OCI-LY3 (cell line): ENCODE data around the gene MAPKAPK5.
"Not testable (repeated sequence)": the region's sequence is repeated elsewhere in the genome, so short reads cannot be mapped to it uniquely, and the experiment has no call there.

Experiments
- H2AFZ ChIP-seq: fragments of 200-600, 300-600 bp; shearing (Covaris generic); 2 replicates; pipeline ENCODE4 v1.6.0; 2014; ENCODE audit warnings: antibody characterized with exemption, low read depth, low read length
- H3K27ac ChIP-seq: fragments of 200-600, 300-600 bp; sonication (generic); 2 replicates; pipeline ENCODE4 v1.5.1; 2014; ENCODE audit warnings: mild to moderate bottlenecking, low read length, moderate library complexity, mixed read lengths
- H3K27me3 ChIP-seq: fragments of 200-600, 300-600 bp; sonication (generic); 2 replicates; pipeline ENCODE4 v1.6.1; 2014; ENCODE audit warnings: low read depth, low read length, mixed read lengths
- H3K36me3 ChIP-seq: fragments of 200-600, 300-600 bp; sonication (generic); replicated peaks from 2 replicates; pipeline ENCODE3; 2014; ENCODE audit warnings: low read depth, low read length, mixed read lengths
- H3K4me1 ChIP-seq: fragments of 300-600, 200-600 bp; sonication (generic); 2 replicates; pipeline ENCODE4 v1.6.1; 2014; ENCODE audit warnings: low read length, mixed read lengths
- H3K4me2 ChIP-seq: fragments of 200-600, 300-600 bp; sonication (generic); 2 replicates; pipeline ENCODE4 v1.6.1; 2014; ENCODE audit warnings: low read length, mixed read lengths
- H3K4me3 ChIP-seq: fragments of 300-600, 200-600 bp; sonication (generic); 2 replicates; pipeline ENCODE4 v1.5.1; 2014; ENCODE audit warnings: antibody characterized with exemption, mild to moderate bottlenecking, low read length, moderate library complexity
- H3K79me2 ChIP-seq: fragments of 300-600, 200-600 bp; shearing (Covaris generic); 2 replicates; pipeline ENCODE4 v1.6.1; 2014; ENCODE audit warnings: mild to moderate bottlenecking, low read length, mixed read lengths
- H3K9ac ChIP-seq: fragments of 300-600, 200-600 bp; shearing (Covaris generic); 2 replicates; pipeline ENCODE4 v1.6.0; 2014; ENCODE audit warnings: mild to moderate bottlenecking, low read length, moderate library complexity
- H3K9me3 ChIP-seq: fragments of 200-600, 300-600 bp; shearing (Covaris generic); 2 replicates; pipeline ENCODE4 v1.6.1; 2014; ENCODE audit warnings: low read length, mixed read lengths; ENCODE audit not compliant: insufficient read depth
- H4K20me1 ChIP-seq: fragments of 200-600, 300-600 bp; sonication (generic); 2 replicates; pipeline ENCODE4 v1.6.1; 2016; ENCODE audit warnings: low read length, mixed read lengths; ENCODE audit not compliant: insufficient read depth
- EZH2phosphoT487 ChIP-seq: fragments of 200-600 bp; shearing (Covaris generic); IDR thresholded peaks from 2 replicates; pipeline ENCODE4 v1.6.1; 2018; ENCODE audit warnings: antibody characterized with exemption, mixed run types, low read depth
- TF ChIP-seq, protein P1 (sequence below): fragments of 200-600, 300-600 bp; sonication (generic); IDR thresholded peaks from 2 replicates; pipeline ENCODE4 v1.5.1; 2014; ENCODE audit warnings: antibody characterized with exemption, low read length, low read depth

The MAPKAPK5 gene

DNA sequence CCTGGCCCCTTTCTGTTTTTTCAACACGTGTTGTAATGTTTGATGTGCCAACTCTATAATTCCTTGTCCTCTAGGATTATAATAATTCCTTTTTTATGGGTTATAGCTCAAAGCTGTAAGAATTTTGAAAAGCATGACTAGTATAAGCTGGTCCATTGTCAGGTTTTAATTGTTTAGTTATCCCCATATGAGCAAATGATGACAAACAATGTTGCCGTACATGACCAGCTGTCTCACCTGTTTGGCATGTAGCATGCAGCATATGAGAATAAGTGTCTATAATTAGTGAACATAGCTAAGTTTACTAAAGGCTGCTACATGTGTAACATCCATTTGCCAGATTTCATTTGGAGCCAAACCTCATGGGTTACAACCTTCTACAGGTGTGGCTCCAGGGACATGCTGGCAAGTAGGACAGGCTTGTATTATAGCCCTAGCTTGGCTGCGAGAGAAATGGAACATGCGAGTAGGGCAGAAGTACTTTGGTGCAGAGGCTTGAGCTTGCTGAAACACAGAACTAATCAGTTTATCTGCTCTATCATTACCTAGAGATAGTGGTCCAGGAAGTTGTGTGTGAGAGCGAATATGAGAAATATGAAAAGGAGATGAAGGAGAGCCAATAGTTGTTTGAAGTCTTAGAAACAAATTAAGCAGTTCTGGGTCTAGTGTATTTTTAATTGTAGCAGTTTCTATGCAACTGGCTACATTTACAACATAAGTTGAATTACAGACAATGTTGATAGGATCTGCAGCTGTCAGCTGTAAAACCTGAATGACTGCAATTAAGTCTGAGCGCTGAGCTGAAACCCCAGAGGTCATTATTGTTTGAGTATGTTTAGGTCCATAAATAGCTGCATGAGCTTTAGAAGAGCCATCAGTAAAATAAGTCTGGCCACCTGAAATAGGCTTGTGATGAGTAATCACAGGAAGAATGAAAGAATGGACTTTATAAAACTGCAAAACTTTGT lies 22.6 kb upstream of the MAPKAPK5 start:
- Histone ChIP-seq H3K9ac (no peak overlapping the region), H3K27me3 (peaks cover 18% of the 10 kb centered on the region), H2AFZ (no peak overlapping the region), H4K20me1 (no peaks in the 10 kb centered on the region), H3K79me2 (no peaks in the 10 kb centered on the region), H3K9me3 (no peaks in the 10 kb centered on the region), H3K4me3 (no peak overlapping the region), H3K4me2 (no peak overlapping the region), H3K4me1 (no peaks in the 10 kb centered on the region), H3K27ac (no peak overlapping the region), H3K36me3 (no peaks in the 10 kb centered on the region)
- no peak for TF ChIP-seq EZH2phosphoT487
- TF ChIP-seq, protein P1, sequence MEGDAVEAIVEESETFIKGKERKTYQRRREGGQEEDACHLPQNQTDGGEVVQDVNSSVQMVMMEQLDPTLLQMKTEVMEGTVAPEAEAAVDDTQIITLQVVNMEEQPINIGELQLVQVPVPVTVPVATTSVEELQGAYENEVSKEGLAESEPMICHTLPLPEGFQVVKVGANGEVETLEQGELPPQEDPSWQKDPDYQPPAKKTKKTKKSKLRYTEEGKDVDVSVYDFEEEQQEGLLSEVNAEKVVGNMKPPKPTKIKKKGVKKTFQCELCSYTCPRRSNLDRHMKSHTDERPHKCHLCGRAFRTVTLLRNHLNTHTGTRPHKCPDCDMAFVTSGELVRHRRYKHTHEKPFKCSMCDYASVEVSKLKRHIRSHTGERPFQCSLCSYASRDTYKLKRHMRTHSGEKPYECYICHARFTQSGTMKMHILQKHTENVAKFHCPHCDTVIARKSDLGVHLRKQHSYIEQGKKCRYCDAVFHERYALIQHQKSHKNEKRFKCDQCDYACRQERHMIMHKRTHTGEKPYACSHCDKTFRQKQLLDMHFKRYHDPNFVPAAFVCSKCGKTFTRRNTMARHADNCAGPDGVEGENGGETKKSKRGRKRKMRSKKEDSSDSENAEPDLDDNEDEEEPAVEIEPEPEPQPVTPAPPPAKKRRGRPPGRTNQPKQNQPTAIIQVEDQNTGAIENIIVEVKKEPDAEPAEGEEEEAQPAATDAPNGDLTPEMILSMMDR = no peak

DNA sequence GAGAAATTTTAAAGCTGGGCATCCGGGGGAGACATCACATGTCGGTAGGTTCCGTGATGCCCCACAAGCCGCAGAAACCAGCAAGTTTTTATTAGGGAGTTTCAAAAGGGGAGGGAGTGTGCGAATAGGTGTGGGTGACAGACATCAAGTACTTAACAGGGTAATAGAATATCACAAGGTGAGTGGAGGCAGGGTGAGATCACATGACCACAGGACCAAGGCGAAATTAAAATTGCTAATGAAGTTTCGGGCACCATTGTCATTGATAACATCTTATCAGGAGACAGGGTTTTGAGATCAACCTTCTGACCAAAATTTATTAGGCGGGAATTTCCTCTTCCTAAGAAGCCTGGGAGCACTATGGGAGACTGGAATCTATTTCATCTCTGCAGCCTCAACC lies 21.2 kb upstream of the MAPKAPK5 start:
- H3K79me2 ChIP-seq, H2AFZ ChIP-seq, H3K36me3 ChIP-seq, H4K20me1 ChIP-seq, H3K4me1 ChIP-seq, H3K27ac ChIP-seq, H3K9ac ChIP-seq, H3K9me3 ChIP-seq, H3K4me2 ChIP-seq, H3K4me3 ChIP-seq: not testable (repeated sequence)
- H3K27me3 ChIP-seq = peaks cover 18% of the 10 kb centered on the region

DNA sequence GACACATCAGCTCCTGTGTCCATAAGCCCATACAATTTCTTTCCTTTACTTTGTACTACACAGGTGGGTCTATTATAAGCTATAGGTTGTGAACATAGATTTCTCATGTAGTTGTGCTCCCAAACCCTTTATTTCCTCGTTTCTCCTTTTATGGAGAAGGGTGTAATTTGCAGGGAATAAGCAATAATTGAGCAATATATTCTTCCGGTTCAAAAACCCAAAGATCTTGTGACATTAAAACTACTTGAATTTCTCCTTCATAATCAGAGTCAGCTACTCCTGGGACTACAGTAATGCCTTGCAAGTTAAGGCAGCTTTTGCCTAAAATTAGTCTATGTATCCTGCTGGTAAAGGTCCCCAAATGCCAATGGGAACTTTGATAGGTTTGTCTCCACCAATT lies 19.1 kb upstream of the MAPKAPK5 start:
- Histone ChIP-seq H3K27me3 (peaks cover 18% of the 10 kb centered on the region), H3K4me1 (no peaks in the 10 kb centered on the region), H3K4me2 (no peak overlapping the region), H3K36me3 (no peaks in the 10 kb centered on the region), H2AFZ (no peak overlapping the region), H3K4me3 (no peak overlapping the region), H3K79me2 (no peaks in the 10 kb centered on the region), H3K9me3 (no peaks in the 10 kb centered on the region), H4K20me1 (no peaks in the 10 kb centered on the region), H3K27ac (no peak overlapping the region), H3K9ac (no peak overlapping the region)
- TF ChIP-seq EZH2phosphoT487 = no peak
- TF ChIP-seq, protein P1 = no peak

- H3K4me3 ChIP-seq = no peak overlapping the region
- H2AFZ ChIP-seq = no peak overlapping the region
- peaks cover 18% of the 10 kb centered on the region for H3K27me3 ChIP-seq
- H3K9me3 ChIP-seq = no peaks in the 10 kb centered on the region
- no peaks in the 10 kb centered on the region for H3K36me3 ChIP-seq
- H3K79me2 ChIP-seq = no peaks in the 10 kb centered on the region
- no peaks in the 10 kb centered on the region for H3K4me1 ChIP-seq
- no peak overlapping the region for H3K4me2 ChIP-seq
- TF ChIP-seq EZH2phosphoT487 = no peak
- TF ChIP-seq, protein P1 = no peak
- H3K27ac ChIP-seq = no peak overlapping the region
- no peak overlapping the region for H3K9ac ChIP-seq
- no peaks in the 10 kb centered on the region for H4K20me1 ChIP-seq
These were observed 18.1 kb upstream of the MAPKAPK5 start for GRCh38 chr12:111823891-111824290.
